ENCODE data around the gene SLC2A5. TPM values are rescaled to one million over a fixed set of nuclear protein-coding genes. Genes with fewer than 3 reads are reported as not detected.
"Not testable (repeated sequence)": the region's sequence is repeated elsewhere in the genome, so short reads cannot be mapped to it uniquely, and the experiment has no call there.

SLC2A5 gene
- total RNA-seq, 1 donor from 2014 or later = not detected

DNA sequence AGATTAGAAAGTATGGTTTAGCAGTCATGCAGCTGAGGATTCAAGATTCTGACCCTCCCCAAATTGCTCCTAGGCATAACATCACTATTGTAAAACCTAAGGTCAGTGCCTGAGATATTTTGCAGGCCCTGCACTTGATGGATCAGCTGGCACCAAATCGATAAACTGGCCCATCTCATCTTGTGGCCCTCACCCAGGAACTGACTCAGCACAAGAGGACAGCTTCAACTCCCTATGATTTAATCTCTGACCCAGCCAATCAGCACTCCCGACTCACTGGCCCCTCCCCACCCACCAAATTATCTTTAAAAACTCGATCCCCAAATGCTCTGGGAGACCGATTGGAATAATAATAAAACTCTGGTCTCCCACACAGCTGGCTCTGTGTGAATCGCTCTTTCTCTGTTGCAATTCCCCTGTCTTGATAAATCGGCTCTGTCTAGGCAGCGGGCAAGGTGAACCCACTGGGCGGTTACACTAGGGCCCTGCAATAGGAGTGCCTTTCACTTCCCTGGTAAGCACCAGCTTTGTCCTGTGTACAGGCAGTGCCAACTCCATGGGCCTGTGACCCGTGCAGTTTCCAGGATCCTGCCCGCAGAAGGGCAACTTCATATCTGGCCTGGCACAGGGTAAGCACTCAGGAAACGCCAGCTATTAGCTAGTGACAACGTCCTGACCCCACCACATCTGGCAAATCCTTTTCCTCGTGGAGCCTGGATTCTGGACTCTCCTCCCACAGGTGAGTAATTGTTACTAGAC, 28.7 kb upstream of the SLC2A5 start:
- Mint-ChIP-seq H3K9me3 (ENCODE audit: unreplicated experiment) (peaks cover 8% of the 10 kb centered on the region), H3K36me3 (ENCODE audit: unreplicated experiment) (no peaks in the 10 kb centered on the region)

GRCh38 chr1:9095818-9096217, 26.4 kb upstream of the SLC2A5 start:
- H3K4me1 Mint-ChIP-seq (ENCODE audit: unreplicated experiment) = no peaks in the 10 kb centered on the region
- H3K9me3 Mint-ChIP-seq (ENCODE audit: unreplicated experiment) = peaks cover 8% of the 10 kb centered on the region
- no peak overlapping the region for H3K27ac Mint-ChIP-seq (ENCODE audit: unreplicated experiment)
- TF ChIP-seq, protein P1, sequence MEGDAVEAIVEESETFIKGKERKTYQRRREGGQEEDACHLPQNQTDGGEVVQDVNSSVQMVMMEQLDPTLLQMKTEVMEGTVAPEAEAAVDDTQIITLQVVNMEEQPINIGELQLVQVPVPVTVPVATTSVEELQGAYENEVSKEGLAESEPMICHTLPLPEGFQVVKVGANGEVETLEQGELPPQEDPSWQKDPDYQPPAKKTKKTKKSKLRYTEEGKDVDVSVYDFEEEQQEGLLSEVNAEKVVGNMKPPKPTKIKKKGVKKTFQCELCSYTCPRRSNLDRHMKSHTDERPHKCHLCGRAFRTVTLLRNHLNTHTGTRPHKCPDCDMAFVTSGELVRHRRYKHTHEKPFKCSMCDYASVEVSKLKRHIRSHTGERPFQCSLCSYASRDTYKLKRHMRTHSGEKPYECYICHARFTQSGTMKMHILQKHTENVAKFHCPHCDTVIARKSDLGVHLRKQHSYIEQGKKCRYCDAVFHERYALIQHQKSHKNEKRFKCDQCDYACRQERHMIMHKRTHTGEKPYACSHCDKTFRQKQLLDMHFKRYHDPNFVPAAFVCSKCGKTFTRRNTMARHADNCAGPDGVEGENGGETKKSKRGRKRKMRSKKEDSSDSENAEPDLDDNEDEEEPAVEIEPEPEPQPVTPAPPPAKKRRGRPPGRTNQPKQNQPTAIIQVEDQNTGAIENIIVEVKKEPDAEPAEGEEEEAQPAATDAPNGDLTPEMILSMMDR (IDR thresholded peaks at IDR 0.05) = no peak
- H3K27me3 Mint-ChIP-seq (ENCODE audit: unreplicated experiment) = peaks cover 8% of the 10 kb centered on the region
- no peak overlapping the region for H3K4me3 Mint-ChIP-seq (ENCODE audit: unreplicated experiment)
- no peaks in the 10 kb centered on the region for H3K36me3 Mint-ChIP-seq (ENCODE audit: unreplicated experiment)
- DNase-seq (ENCODE audit: extremely low spot score, unreplicated experiment) = no peak

More for the DNA sequence above, 28.7 kb upstream of the SLC2A5 start:
- no peak for DNase-seq (ENCODE audit: extremely low spot score, unreplicated experiment)
- no peaks in the 10 kb centered on the region for H3K4me1 Mint-ChIP-seq (ENCODE audit: unreplicated experiment)
- H3K27ac Mint-ChIP-seq (ENCODE audit: unreplicated experiment) = no peak overlapping the region
- peaks cover 8% of the 10 kb centered on the region for H3K27me3 Mint-ChIP-seq (ENCODE audit: unreplicated experiment)
- TF ChIP-seq, protein P1 (IDR thresholded peaks at IDR 0.05) = no peak
- no peak overlapping the region for H3K4me3 Mint-ChIP-seq (ENCODE audit: unreplicated experiment)

DNA sequence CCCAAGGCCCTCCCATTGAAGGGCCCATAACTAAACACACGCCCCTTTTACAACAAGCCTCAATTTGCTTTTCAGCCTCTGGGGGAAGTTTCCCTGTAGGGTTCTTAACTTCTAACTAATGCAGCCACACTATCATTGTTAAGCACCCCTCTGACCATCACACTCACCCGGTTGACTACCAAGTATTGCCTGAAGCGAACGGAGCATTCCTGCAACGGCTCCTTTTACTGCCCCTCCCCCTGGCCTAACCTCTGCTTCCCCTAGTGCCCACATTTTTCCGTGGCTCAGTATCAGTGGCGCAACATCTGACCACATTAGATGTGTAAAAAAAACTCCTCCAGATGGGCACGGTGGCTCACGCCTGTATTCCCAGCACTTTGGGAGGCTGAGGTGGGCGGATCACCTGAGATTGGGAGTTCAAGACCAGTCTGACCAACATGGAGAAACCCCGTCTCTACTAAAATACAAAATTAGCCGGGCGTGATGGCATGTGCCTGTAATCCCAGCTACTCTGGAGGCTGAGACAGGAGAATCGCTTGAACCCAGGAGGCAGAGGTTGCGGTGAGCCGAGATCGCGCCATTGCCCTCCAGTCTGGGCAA, 24.7 kb upstream of the SLC2A5 start:
- not testable (repeated sequence) for H3K9me3 Mint-ChIP-seq (ENCODE audit: unreplicated experiment); DNase-seq (ENCODE audit: extremely low spot score, unreplicated experiment); H3K27ac Mint-ChIP-seq (ENCODE audit: unreplicated experiment); H3K4me3 Mint-ChIP-seq (ENCODE audit: unreplicated experiment); H3K36me3 Mint-ChIP-seq (ENCODE audit: unreplicated experiment); H3K4me1 Mint-ChIP-seq (ENCODE audit: unreplicated experiment)
- peaks cover 11% of the 10 kb centered on the region for H3K27me3 Mint-ChIP-seq (ENCODE audit: unreplicated experiment)

- no peak for DNase-seq (ENCODE audit: extremely low spot score, unreplicated experiment)
- Mint-ChIP-seq H3K4me1 (ENCODE audit: unreplicated experiment) (no peaks in the 10 kb centered on the region), H3K4me3 (ENCODE audit: unreplicated experiment) (no peak overlapping the region), H3K9me3 (ENCODE audit: unreplicated experiment) (peaks cover 8% of the 10 kb centered on the region), H3K27ac (ENCODE audit: unreplicated experiment) (no peak overlapping the region), H3K27me3 (ENCODE audit: unreplicated experiment) (peaks cover 16% of the 10 kb centered on the region), H3K36me3 (ENCODE audit: unreplicated experiment) (no peaks in the 10 kb centered on the region)
- TF ChIP-seq, protein P1 (IDR thresholded peaks at IDR 0.05) = no peak
Observed at GRCh38 chr1:9093581-9093980, 24.1 kb upstream of the SLC2A5 start.

DNA sequence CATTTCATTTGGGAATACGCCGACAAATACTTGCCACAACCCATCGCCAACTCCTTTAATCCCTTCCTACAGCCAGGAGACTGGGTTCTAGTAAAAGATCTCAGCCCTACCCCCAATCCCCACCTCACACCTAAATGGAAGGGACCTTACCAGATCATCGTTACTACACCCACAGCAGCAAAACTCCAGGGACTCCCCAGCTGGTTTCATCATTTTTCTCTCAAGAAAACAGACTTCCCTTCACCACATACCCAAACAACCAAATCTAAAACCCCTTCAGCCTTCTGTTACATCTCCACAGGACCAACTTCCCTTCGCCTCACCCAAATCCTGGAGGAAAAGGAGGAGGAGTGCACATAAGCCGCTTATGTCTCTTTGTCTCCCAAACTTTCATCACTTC, 23.7 kb upstream of the SLC2A5 start:
- Mint-ChIP-seq H3K9me3 (ENCODE audit: unreplicated experiment) (peaks cover 8% of the 10 kb centered on the region), H3K4me1 (ENCODE audit: unreplicated experiment) (no peaks in the 10 kb centered on the region), H3K27me3 (ENCODE audit: unreplicated experiment) (peaks cover 18% of the 10 kb centered on the region), H3K36me3 (ENCODE audit: unreplicated experiment) (no peaks in the 10 kb centered on the region), H3K27ac (ENCODE audit: unreplicated experiment) (no peak overlapping the region), H3K4me3 (ENCODE audit: unreplicated experiment) (no peak overlapping the region)
- DNase-seq (ENCODE audit: extremely low spot score, unreplicated experiment) = no peak
- TF ChIP-seq, protein P1 (IDR thresholded peaks at IDR 0.05) = no peak
